LoVo (cell line): ENCODE measurements around the gene MDC1.
"Not testable (repeated sequence)": the region's sequence is repeated elsewhere in the genome, so short reads cannot be mapped to it uniquely, and the experiment has no call there.

Experiments used
- DNase-seq: peaks from one replicate; pipeline ENCODE4 v3.0.0-alpha.2; 2016; ENCODE audit warnings: low spot score

MDC1 gene

DNA sequence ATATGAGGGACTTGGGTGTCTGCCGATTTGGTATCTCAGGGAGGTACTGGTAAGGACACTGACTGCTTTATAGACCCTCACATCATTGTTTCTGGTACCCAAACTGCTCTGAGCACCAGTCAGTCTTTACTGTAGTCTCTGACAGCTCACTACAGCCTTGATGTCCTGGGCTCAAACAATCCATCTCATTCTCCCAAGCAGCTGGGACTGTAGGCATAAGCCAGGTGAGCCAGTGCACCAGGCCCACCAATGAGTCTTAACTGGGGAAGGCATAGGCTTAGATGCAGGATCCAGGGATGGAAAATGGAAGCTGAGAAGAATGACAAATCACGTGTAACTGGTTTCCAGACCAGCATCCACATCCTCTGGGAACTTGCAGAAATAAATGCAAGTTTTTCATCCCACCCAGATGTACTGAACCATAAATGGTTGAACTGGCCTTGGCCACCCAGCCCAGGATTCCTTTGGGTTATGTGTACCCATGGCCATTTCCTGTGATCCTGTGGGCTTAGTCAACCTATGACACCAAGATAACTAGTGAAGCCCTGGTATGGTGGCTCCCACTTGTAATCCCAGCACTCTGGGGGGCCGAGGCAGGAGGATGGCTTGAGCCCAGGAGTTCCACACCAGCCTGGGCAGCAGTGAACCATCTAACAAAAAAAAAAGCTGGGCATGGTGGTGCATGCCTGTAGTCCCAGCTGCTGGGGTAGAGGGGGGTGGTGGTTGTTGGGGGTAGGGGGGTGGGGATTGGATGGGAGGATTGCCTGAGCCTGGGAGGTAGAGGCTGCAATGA lies 8.8 kb upstream of the MDC1 start:
- DNase-seq, result no peak

DNA sequence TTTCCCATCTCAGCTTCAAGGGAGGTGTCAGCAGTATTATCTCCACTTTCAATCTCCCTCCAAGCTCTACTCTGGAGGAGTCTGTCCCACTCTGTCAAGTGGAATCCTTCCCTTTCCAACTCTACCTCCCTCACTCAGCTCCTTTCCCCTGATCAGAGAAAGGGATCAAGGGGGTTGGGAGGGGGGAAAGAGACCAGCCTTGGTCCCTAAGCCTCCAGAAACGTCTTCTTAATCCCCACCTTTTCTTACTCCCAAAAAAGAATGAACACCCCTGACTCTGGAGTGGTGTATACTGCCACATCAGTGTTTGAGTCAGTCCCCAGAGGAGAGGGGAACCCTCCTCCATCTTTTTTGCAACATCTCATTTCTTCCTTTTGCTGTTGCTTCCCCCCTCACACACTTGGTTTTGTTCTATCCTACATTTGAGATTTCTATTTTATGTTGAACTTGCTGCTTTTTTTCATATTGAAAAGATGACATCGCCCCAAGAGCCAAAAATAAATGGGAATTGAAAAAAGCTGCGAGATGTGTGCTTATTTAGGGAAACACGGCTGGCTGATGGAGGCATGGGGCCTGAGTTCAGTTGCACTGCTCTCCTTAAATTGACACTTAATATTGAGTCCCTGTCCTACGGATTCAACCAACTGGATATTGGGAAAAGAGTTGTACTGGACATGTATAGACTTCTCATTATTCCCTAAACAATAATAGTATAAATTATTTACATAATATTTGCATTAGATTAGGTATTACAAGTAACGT lies 8.0 kb upstream of the MDC1 start:
- DNase-seq, result no peak

DNA sequence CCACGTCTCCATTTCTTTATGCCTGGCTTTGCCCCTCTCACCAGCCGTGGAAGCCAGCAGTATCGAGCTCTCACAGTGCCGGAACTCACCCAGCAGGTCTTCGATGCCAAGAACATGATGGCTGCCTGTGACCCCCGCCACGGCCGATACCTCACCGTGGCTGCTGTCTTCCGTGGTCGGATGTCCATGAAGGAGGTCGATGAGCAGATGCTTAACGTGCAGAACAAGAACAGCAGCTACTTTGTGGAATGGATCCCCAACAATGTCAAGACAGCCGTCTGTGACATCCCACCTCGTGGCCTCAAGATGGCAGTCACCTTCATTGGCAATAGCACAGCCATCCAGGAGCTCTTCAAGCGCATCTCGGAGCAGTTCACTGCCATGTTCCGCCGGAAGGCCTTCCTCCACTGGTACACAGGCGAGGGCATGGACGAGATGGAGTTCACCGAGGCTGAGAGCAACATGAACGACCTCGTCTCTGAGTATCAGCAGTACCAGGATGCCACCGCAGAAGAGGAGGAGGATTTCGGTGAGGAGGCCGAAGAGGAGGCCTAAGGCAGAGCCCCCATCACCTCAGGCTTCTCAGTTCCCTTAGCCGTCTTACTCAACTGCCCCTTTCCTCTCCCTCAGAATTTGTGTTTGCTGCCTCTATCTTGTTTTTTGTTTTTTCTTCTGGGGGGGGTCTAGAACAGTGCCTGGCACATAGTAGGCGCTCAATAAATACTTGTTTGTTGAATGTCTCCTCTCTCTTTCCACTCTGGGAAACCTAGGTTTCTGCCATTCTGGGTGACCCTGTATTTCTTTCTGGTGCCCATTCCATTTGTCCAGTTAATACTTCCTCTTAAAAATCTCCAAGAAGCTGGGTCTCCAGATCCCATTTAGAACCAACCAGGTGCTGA lies 7.0 kb upstream of the MDC1 start:
- DNase-seq, result not testable (repeated sequence)

DNA sequence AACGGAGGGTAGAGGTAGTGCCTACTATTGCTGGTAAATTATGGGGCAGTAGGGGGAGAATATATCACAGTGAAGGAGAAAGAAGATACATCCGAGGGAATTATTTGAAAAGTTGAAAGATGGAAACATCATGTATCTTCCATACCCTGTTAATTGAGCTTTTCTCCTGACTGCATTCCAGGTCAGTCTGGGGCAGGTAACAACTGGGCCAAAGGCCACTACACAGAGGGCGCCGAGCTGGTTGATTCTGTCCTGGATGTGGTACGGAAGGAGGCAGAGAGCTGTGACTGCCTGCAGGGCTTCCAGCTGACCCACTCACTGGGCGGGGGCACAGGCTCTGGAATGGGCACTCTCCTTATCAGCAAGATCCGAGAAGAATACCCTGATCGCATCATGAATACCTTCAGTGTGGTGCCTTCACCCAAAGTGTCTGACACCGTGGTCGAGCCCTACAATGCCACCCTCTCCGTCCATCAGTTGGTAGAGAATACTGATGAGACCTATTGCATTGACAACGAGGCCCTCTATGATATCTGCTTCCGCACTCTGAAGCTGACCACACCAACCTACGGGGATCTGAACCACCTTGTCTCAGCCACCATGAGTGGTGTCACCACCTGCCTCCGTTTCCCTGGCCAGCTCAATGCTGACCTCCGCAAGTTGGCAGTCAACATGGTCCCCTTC lies 6.2 kb upstream of the MDC1 start:
- not testable (repeated sequence) for DNase-seq

DNA sequence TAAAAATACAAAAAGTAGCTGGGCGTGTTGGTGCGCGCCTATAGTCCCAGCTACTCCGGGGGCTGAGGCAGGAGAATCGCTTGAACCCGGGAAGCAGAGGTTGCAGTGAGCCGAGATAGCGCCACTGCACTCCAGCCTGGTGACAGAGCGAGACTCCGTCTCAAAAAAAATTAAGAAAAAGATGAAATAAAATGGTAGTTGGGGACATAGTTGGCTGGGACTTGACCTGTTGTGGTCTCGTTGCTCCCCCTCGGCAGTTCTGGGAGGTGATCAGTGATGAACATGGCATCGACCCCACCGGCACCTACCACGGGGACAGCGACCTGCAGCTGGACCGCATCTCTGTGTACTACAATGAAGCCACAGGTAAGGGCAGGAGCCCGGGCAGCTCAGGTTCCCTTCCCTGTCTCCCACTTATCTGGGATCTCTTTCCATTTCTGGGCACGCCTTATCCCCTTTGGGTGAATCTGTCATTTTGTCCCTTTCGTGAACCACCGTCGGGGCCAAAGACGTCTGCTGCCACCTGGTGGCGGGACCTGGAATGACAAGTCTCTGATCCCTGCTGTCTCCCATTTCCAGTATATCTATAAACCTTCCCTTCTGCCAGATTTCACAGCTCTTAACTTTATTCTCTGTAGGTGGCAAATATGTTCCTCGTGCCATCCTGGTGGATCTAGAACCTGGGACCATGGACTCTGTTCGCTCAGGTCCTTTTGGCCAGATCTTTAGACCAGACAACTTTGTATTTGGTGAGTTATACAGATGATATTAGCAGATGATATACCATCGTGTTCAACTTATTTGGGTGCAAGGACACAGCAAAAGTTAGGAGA lies 5.4 kb upstream of the MDC1 start:
- DNase-seq, result peak; percentile 79

DNA sequence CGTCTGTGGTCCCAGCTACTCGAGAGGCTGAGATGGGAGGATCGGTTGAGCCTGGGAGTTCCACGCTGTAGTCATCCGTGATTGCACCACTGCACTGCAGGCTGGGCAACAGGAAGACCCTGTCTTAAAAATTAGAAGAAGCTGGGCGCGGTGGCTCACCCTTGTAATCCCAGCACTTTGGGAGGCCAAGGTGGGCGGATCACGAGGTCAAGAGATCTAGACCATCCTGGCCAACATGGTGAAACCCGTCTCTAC lies 4.9 kb upstream of the MDC1 start:
- DNase-seq, result not testable (repeated sequence)

DNA sequence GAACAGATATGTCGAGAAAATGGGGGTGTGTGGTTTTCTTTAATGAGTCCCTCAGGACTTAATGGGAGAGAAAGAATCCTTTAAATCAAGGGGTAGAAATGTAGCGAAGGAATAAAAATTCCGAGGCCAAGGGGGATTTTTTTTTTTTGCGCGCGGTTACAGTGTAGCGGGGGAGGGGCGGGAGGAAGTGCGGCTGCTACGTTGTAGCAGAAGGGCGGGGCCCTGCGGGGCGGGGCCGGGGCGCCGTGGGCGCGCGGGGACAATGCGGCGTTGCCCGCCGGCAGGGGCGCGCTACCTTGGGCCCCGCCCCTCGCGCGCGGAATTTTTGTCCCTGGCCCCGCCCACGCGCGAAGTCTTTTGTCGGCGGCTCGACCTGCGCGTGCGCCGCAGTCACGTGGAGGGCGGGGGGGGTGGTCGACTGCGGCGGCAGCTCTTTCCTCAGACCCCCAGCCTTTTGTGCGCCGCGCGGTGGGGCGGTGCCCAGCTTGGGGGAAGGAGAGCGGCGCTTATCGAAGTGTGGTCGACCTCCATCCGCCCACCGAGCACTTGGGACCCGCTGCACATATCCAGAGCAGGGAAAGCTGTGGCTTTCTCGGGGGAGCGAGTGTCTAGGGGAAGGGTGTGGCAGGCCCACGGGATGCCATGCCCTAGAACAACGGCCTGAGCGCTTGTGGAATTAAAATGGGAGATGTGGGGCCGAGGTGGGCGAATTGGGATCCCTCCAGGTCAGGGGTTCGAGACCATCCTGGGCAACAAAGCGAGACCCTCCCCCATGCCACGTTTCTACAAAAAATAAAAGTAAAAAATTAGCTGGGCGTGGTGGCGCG lies 4.3 kb upstream of the MDC1 start:
- DNase-seq, result peak; percentile 95

DNA sequence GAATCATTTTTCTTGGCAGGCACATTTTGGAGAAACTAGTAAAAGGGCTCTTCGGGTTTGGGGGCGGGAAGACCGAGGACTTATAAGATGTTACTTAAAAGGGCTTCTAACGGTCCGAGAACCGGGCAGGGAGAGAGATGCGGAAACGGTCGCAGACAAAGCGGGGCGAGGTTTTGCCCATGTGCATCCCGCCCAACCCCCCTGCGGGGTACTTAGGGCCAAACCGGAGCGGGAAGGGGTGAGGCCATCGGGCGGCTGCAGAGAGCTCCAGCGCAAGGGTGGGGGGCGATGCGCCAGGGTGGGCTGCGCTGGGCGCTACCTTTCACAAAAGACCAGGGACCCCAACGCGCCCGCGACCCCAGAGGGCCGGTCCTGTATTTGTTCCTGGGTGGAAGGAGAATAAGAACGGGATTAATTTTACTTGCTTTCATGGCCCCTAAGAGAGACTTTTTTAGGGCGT lies 3.7 kb upstream of the MDC1 start:
- peak; percentile 42 for DNase-seq

DNA sequence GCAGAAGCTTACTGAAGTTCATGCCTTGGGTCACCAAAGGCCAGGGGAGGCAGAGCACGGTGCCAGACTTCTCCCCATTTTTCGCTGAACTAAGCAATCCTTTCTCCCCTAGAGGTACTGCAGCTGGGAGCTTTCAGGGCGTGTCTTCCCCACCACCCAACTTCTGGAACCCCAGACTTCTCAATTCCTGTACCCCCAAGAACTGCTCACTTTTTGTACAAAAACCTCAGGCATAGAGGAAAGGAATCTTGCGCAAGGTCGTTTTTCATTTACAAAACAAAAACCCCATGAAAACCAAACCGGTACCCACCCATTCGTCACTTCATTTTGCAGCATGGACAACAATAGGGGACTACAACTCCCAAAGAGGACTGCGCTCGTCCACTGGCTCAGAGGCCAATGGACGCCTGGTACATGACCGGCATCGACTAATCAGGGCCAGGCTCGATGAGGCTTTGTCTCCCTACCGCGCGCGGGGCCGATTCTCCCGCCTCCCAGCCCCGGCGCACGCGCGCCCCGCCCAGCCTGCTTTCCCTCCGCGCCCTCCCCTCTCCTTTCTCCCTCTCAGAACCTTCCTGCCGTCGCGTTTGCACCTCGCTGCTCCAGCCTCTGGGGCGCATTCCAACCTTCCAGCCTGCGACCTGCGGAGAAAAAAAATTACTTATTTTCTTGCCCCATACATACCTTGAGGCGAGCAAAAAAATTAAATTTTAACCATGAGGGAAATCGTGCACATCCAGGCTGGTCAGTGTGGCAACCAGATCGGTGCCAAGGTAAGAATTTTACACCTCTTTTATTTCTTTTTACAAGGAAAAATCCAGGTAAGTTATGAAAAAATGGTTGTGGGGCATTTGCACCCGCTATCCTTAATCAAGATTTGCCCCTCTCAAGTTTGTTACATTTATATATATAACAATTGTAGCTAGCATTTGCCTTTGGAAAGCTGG lies 3.0 kb upstream of the MDC1 start, which contains the start of gene TUBB:
TSS of gene TUBB (plus strand) at position 562 of the 947 bp plus-strand sequence. CDS start at position 717, 155 bp downstream.
- DNase-seq, result peak; percentile 97

DNA sequence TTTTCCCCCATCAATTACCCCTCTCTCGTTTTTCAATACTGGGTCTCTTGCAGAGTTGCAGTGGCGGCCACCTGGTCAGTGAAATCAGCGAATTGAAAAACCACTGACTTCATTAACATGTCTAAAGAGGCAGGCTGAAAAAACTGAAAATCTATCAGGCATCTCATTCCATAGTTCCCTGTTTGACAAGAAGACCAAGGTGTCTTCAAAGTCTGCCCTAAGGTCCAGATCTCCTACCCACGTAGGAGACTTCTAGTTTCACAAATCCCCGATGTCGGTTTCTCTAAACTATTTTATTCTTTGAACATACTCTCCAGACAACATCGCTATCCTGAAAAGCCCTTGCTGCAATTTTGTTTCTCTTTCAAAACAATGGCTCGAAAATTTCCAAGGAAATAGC lies 2.3 kb upstream of the MDC1 start:
- DNase-seq, result no peak

DNA sequence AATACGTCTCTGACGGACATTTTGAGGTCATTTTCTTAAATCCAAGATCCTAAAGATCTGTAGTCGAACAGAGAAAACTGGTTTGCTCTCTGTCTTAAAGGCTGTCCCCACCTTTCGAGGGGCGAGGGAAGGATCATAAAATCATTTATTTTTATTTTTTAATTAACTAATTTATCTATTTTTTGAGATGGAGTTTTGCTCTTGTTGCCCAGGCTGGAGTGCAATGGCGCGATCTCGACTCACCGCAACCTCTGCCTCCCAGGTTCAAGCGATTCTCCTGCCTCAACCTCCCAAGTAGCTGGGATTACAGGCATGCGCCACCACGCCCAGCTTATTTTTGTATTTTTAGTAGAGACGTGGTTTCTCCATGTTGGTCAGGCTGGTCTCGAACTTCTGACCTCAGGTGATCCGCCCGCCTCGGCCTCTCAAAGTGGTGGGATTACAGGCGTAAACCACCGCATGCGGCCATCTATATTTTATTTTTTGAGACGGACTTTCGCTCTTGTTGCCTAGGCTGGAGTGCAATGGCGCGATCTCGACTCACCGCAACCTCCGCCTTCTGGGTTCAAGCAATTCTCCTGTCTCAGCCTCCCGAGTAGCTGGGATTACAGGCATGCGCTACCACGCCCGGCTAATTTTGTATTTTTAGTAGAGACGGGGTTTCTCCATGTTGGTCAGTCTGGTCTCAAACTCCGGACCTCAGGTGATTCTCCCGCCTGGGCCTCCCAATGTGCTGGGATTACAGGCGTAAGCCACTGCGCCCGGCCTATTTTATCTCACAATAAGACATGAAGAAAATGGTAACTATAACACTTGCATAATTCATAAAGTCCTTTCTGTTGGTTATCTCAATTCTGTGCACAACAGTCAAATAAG lies 1.0 kb upstream of the MDC1 start:
- not testable (repeated sequence) for DNase-seq

DNA sequence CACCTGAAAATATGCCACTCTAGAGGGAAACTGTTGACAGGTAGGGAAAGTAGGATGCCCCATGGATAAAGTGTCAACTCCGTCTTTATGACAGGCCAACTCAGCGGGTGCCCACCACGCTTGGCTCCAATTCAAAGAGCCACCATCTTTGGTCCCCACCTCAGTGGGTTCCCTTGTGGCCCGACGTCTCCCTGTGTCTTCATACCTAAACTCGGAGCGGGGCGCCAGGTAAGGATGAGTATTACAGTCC lies 277 bp downstream of the MDC1 start:
- DNase-seq, result no peak

DNA sequence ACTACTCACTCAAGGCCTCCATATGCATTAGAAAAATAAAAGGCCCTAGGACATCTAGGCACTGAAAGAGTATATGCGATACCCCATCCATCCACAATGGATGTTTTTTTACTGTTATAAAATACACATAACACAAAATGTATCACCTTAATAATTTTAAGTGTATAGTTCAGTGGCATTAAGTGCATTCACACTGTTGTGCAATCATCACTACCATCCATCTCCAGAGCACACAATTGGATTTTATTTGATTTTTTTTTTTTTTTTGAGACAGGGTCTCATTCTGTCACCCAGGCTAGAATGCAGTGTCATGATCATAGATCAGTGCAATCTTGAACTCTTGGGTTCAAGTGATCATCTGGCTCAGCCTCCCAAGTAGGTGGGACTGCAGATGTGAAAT lies 2.8 kb downstream of the MDC1 start:
- no peak for DNase-seq

DNA sequence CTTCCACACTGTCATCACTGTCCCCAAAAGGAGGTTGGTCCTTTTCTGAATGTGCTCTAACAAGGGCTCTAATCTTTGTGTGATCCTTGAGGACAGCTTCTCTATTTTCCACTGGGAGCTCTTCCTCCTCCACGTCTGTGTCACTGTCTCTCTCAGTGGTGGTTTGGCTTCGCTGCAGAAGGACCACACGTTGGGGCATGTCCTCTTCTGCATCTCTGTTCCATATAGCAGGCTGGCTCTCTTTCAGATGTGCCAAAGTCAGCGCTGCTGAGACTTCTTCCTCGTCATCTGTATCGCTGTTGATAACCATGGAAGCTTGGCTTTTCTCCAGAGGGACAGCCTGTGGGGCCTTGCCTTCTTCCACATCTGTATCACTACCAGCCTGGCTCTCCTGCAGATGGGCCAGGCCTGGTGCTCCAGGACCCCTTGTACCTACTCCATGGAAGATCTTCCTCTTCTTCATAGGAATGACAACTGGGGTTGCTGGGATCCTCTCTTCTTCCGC lies 4.6 kb downstream of the MDC1 start:
- no peak for DNase-seq

DNA sequence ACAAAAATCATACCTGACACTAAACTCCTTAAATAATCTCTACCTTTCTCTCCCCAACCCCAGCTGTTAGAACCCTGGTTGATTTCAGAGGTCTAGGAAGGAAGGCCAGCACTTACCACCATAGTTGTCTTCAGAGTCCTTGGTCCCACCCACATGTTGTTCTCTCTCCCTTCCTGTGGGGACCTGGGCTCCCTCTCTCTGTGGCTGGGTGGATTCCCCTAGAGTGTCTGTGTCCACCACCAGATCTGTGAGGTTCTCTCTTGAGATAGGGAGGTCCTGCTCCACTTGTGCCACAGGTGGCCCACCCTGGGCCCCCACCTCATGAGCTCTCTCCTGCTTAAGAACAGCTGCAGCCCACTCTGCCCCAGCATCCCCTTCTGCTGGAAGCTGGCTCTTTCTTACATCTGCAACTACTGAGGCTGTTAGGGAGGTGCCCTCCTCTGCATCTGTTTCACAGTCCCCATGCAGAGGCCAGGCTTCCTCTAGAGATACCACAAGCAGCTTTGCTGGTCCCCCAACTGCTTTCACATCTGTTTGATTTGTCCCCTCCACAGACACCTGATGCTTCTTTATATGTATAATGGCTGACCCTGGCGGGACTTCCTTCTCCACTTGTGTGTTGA lies 5.2 kb downstream of the MDC1 start:
- DNase-seq, result no peak

DNA sequence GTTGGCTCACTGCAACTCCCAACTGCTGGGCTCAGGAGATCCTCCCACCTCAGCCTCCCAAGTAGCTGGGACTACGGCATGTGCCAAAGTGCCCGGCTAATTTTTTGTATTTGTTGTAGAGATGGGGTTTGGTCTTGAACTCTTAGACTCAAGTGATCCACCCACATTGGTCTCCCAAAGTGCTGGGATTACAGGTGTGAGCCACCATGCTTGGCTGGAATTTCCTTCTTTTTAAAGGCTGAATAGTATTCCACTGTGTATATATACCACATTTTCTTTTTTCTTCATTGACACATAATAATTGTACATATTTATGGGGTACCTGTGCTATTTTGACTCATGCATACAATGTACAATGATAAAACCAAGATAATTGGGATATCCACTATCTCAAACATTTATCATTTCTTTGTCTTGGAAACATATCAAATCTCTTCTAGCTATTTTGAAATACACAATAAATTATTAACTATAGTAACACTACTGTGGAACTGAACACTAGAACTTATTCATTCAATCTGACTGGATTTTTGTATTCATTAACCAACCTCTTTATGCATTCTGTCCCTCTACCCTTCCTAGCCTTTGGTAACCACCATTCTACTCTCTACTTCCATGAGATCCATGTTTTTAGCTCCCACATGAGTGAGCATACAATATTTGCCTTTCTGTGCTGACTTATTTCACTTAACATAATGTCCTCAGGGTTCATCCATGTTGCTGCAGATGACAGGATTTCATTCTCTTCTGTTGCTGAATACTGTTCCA lies 7.8 kb downstream of the MDC1 start:
- no peak for DNase-seq
